GM12873 (cell line): Measurements from ENCODE around the gene CAAP1.

Source experiments
- TF ChIP-seq, protein P1 (sequence below): IDR thresholded peaks from 2 replicates; pipeline ENCODE4 v1.5.1; 2012; ENCODE audit warnings: low read depth, mild to moderate bottlenecking, moderate library complexity, low read length, control low read depth; ENCODE audit not compliant: insufficient read depth; ENCODE audit errors: missing control alignments

The CAAP1 gene

DNA sequence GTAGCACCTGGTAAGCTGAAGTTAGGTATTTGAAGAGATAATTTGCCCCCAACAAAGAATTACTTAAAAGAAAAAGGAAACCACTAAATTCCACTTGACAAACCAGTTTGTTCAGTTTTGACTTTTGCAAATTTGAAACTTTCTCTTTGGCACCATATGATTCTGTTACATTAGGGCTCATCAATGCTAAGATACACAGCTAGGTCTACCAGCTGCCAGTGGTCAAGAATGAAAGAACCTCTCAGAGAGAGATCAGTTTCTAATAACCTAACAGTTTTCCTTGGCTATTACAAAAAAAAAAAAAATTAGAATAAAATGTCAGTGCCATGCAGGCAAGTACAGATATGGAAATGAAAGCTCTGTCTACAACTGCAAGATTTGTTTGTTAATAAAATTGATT, 92.3 kb downstream of the CAAP1 start:
- TF ChIP-seq, protein P1, sequence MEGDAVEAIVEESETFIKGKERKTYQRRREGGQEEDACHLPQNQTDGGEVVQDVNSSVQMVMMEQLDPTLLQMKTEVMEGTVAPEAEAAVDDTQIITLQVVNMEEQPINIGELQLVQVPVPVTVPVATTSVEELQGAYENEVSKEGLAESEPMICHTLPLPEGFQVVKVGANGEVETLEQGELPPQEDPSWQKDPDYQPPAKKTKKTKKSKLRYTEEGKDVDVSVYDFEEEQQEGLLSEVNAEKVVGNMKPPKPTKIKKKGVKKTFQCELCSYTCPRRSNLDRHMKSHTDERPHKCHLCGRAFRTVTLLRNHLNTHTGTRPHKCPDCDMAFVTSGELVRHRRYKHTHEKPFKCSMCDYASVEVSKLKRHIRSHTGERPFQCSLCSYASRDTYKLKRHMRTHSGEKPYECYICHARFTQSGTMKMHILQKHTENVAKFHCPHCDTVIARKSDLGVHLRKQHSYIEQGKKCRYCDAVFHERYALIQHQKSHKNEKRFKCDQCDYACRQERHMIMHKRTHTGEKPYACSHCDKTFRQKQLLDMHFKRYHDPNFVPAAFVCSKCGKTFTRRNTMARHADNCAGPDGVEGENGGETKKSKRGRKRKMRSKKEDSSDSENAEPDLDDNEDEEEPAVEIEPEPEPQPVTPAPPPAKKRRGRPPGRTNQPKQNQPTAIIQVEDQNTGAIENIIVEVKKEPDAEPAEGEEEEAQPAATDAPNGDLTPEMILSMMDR = no peak

DNA sequence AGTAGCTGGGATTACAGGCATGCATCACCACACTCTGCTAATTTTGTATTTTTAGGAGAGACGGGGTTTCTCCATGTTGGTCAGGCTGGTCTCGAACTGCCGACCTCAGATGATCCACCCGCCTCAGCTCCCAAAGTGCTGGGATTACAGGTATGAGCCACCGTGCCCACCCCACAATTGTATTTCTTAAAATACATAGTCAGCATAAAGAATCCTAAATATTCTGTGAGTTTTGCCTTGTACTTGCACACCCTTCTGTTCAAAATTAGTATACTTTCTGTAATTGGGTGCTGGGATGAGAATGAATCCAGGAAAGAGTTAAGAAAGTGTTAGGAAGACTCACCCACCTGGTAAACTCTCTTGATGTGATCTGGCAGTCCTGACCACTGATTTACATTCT, 101.3 kb downstream of the CAAP1 start:
- TF ChIP-seq, protein P1 = no peak
